HG03520 (cell line): ENCODE data around the gene ADAM22.
"Not testable (repeated sequence)": the region's sequence is repeated elsewhere in the genome, so short reads cannot be mapped to it uniquely, and the experiment has no call there.

Source experiments
- ATAC-seq: cut with Tn5 transposase; IDR thresholded peaks from one replicate; pipeline ENCODE4 v1.9.1; 2021; ENCODE audit warnings: mild to moderate bottlenecking, moderate library complexity; ENCODE audit not compliant: unreplicated experiment

ADAM22 gene

GRCh38 chr7:87933953-87934698 lies at the start of gene ADAM22:
Gene ADAM22, plus strand, starts transcription at chr7:87934251. Its CDS starts 215 bp downstream, at chr7:87934466.
- ATAC-seq = peak; percentile 95

- no peak for ATAC-seq
Measured at GRCh38 chr7:87885018-87885417, 49.0 kb upstream of the ADAM22 start.

- no peak for ATAC-seq
Measured at GRCh38 chr7:87886875-87887274, 47.2 kb upstream of the ADAM22 start.

- no peak for ATAC-seq
Measured at GRCh38 chr7:87895363-87895762, 38.7 kb upstream of the ADAM22 start.

GRCh38 chr7:87899255-87899654 lies 34.8 kb upstream of the ADAM22 start:
- ATAC-seq = no peak

GRCh38 chr7:87907136-87907906 lies 26.7 kb upstream of the ADAM22 start:
- not testable (repeated sequence) for ATAC-seq

- ATAC-seq = not testable (repeated sequence)
Measured at GRCh38 chr7:87908814-87909213, 25.2 kb upstream of the ADAM22 start.

- no peak for ATAC-seq
Measured at GRCh38 chr7:87912121-87912520, 21.9 kb upstream of the ADAM22 start.

- no peak for ATAC-seq
Measured at GRCh38 chr7:87918740-87919139, 15.3 kb upstream of the ADAM22 start.

GRCh38 chr7:87919875-87920274 lies 14.2 kb upstream of the ADAM22 start:
- ATAC-seq = no peak

- ATAC-seq = no peak
Measured at GRCh38 chr7:87920578-87920977, 13.5 kb upstream of the ADAM22 start.

- ATAC-seq = not testable (repeated sequence)
Measured at GRCh38 chr7:87922759-87923395, 11.2 kb upstream of the ADAM22 start.

GRCh38 chr7:87926581-87927461 lies 7.2 kb upstream of the ADAM22 start:
- peak; percentile 95 for ATAC-seq

- peak; percentile 20 for ATAC-seq
Measured at GRCh38 chr7:87933605-87933952, 472 bp upstream of the ADAM22 start.

GRCh38 chr7:87934699-87935383 lies 790 bp downstream of the ADAM22 start:
- no peak for ATAC-seq

- no peak for ATAC-seq
Measured at GRCh38 chr7:87935384-87935706, 1.3 kb downstream of the ADAM22 start.

- no peak for ATAC-seq
Measured at GRCh38 chr7:87941138-87941537, 7.1 kb downstream of the ADAM22 start.

GRCh38 chr7:87944547-87944946 lies 10.5 kb downstream of the ADAM22 start:
- ATAC-seq = no peak

GRCh38 chr7:87945926-87946325 lies 11.9 kb downstream of the ADAM22 start:
- not testable (repeated sequence) for ATAC-seq

- no peak for ATAC-seq
Measured at GRCh38 chr7:87948371-87948770, 14.3 kb downstream of the ADAM22 start.
